Measurements from ENCODE around the gene DICER1. TPM values are rescaled to one million over a fixed set of nuclear protein-coding genes. Genes with fewer than 3 reads are reported as not detected.

Gene DICER1
- total RNA-seq, 1 experiment from 2014 or later, result 57.3 TPM

DNA sequence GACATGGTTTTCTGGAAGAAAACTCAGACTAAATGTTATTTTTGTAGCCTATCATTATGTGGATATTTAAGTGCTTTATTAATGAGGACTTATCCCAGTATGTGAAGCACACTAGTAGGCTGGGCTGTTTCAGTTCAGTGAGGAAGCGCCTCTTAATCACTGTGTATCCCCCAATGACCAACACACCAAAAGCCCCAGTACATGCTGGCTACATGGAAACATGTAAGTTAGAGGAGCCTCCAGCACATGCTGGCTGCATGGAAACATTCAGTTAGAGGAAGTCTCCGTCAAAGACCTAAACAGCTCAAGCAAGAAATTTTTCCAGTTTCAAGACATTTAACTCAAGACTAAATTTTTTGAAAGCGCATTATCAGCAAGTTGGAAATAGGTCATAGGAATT is 26.8 kb downstream of the DICER1 start:
- Mint-ChIP-seq H3K27ac (ENCODE audit: unreplicated experiment) (no peak overlapping the region), H3K9me3 (ENCODE audit: unreplicated experiment) (no peaks in the 10 kb centered on the region), H3K36me3 (ENCODE audit: insufficient read depth, unreplicated experiment) (peaks cover 28% of the 10 kb centered on the region), H3K4me3 (ENCODE audit: unreplicated experiment) (no peak overlapping the region), H3K27me3 (ENCODE audit: insufficient read depth, unreplicated experiment) (no peaks in the 10 kb centered on the region), H3K4me1 (ENCODE audit: low read depth, unreplicated experiment) (peaks cover 12% of the 10 kb centered on the region)
- BruUV-seq (replicated peaks), result no TSS peak
- no peaks in the 10 kb centered on the region for H3K9me3 ChIP-seq
- ChIA-PET CTCF (no interaction called here), POLR2A (no interaction called here)
- H3K4me3 ChIP-seq (ENCODE audit: low read depth, low read length), result no peak overlapping the region
- intact Hi-C loops (cut with micrococcal nuclease; ENCODE audit: unreplicated experiment), result no loop called here
- H3K27me3 ChIP-seq (replicated peaks; ENCODE audit: control insufficient read depth, insufficient read depth, low read length), result no peaks in the 10 kb centered on the region
- DNase-seq, result no peak
- no peaks in the 10 kb centered on the region for H3K4me1 ChIP-seq
- TF ChIP-seq, protein P1, sequence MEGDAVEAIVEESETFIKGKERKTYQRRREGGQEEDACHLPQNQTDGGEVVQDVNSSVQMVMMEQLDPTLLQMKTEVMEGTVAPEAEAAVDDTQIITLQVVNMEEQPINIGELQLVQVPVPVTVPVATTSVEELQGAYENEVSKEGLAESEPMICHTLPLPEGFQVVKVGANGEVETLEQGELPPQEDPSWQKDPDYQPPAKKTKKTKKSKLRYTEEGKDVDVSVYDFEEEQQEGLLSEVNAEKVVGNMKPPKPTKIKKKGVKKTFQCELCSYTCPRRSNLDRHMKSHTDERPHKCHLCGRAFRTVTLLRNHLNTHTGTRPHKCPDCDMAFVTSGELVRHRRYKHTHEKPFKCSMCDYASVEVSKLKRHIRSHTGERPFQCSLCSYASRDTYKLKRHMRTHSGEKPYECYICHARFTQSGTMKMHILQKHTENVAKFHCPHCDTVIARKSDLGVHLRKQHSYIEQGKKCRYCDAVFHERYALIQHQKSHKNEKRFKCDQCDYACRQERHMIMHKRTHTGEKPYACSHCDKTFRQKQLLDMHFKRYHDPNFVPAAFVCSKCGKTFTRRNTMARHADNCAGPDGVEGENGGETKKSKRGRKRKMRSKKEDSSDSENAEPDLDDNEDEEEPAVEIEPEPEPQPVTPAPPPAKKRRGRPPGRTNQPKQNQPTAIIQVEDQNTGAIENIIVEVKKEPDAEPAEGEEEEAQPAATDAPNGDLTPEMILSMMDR (IDR thresholded peaks at IDR 0.05; ENCODE audit: insufficient read depth in 1 of 2, low read depth in 1 of 2, low read length in 1 of 2, severe bottlenecking in 1 of 2, unreplicated experiment in 1 of 2), result no peak
- no peaks in the 10 kb centered on the region; the same call in 1 of the 2 replicates for H3K36me3 ChIP-seq (ENCODE audit: control insufficient read depth, insufficient read depth, low read length)

DNA sequence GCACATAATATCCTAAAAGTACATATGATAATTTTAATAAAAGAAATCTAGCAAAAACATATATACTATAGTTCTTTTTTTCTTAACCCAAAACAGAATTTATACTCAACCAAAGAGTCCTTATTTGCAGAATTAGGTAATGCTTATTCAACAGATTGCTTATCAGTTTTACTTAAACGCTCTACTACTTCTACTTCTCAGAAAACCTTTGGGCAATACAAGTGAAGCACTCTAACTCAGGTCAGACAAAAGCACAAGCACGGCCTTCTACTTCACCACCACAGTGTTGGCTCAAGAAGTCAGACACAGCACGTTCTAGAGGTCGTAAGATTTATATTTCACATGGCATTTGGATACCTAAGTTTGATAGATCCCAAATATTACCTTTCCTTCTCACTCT is 29.2 kb downstream of the DICER1 start:
- TF ChIP-seq, protein P1 (IDR thresholded peaks at IDR 0.05; ENCODE audit: insufficient read depth in 1 of 2, low read depth in 1 of 2, low read length in 1 of 2, severe bottlenecking in 1 of 2, unreplicated experiment in 1 of 2), result no peak
- Mint-ChIP-seq H3K4me3 (ENCODE audit: unreplicated experiment) (no peak overlapping the region), H3K9me3 (ENCODE audit: unreplicated experiment) (no peaks in the 10 kb centered on the region), H3K36me3 (ENCODE audit: insufficient read depth, unreplicated experiment) (peaks cover 51% of the 10 kb centered on the region), H3K27ac (ENCODE audit: unreplicated experiment) (no peak overlapping the region), H3K27me3 (ENCODE audit: insufficient read depth, unreplicated experiment) (no peaks in the 10 kb centered on the region), H3K4me1 (ENCODE audit: low read depth, unreplicated experiment) (peaks cover 14% of the 10 kb centered on the region)
- CTCF ChIA-PET, result no interaction called here
- DNase-seq, result no peak
- no TSS peak for BruUV-seq (replicated peaks)
- Histone ChIP-seq H3K4me3 (ENCODE audit: low read depth, low read length) (no peak overlapping the region), H3K27me3 (replicated peaks; ENCODE audit: control insufficient read depth, insufficient read depth, low read length) (no peaks in the 10 kb centered on the region), H3K36me3 (ENCODE audit: control insufficient read depth, insufficient read depth, low read length) (no peaks in the 10 kb centered on the region; the same call in 1 of the 2 replicates), H3K9me3 (no peaks in the 10 kb centered on the region), H3K4me1 (no peaks in the 10 kb centered on the region)
- POLR2A ChIA-PET, result no interaction called here
- intact Hi-C loops (cut with micrococcal nuclease; ENCODE audit: unreplicated experiment), result no loop called here

DNA sequence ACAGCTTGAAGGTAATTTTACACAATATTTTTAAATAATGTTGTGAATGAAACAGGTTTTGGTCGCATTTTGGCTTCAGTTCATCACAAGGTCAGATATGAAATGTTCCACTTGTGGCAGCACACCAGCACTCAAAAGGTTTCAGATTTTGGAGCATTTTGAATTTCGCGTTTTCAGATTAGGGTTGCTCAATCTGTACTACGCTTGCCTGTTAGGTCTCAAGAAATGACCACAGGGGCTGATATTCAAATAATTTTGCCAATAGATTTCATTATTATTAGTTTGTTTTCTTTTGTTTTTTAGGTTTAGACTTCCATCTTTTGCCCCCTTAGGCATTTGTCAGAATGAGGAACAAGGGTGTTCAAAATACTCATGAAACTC is 29.8 kb downstream of the DICER1 start:
- no peaks in the 10 kb centered on the region for H3K9me3 Mint-ChIP-seq (ENCODE audit: unreplicated experiment)
- no peak overlapping the region for H3K4me3 Mint-ChIP-seq (ENCODE audit: unreplicated experiment)
- DNase-seq, result no peak
- Histone ChIP-seq H3K36me3 (ENCODE audit: control insufficient read depth, insufficient read depth, low read length) (no peaks in the 10 kb centered on the region; the same call in 1 of the 2 replicates), H3K4me3 (ENCODE audit: low read depth, low read length) (no peak overlapping the region), H3K4me1 (no peaks in the 10 kb centered on the region), H3K27me3 (replicated peaks; ENCODE audit: control insufficient read depth, insufficient read depth, low read length) (no peaks in the 10 kb centered on the region), H3K9me3 (no peaks in the 10 kb centered on the region)
- CTCF ChIA-PET, result no interaction called here
- BruUV-seq (replicated peaks), result no TSS peak
- H3K36me3 Mint-ChIP-seq (ENCODE audit: insufficient read depth, unreplicated experiment), result peaks cover 53% of the 10 kb centered on the region
- intact Hi-C loops (cut with micrococcal nuclease; ENCODE audit: unreplicated experiment), result no loop called here
- TF ChIP-seq, protein P1 (IDR thresholded peaks at IDR 0.05; ENCODE audit: insufficient read depth in 1 of 2, low read depth in 1 of 2, low read length in 1 of 2, severe bottlenecking in 1 of 2, unreplicated experiment in 1 of 2), result no peak
- no peak overlapping the region for H3K27ac Mint-ChIP-seq (ENCODE audit: unreplicated experiment)
- peaks cover 14% of the 10 kb centered on the region for H3K4me1 Mint-ChIP-seq (ENCODE audit: low read depth, unreplicated experiment)
- no peaks in the 10 kb centered on the region for H3K27me3 Mint-ChIP-seq (ENCODE audit: insufficient read depth, unreplicated experiment)
- POLR2A ChIA-PET, result no interaction called here

Data from Caco-2 (cell line).